ENCODE data around the gene FKBP11. TPM values are rescaled to one million over a fixed set of nuclear protein-coding genes. Genes with fewer than 3 reads are reported as not detected.

Gene FKBP11
- total and polyA plus RNA-seq, 2 experiments from 2014 or later = 29.5 to 94.9 TPM

GRCh38 chr12:48969160-48969771 is 44.0 kb upstream of the FKBP11 start:
- H3K27ac ChIP-seq (ENCODE audit: low read depth) = no peak overlapping the region
- no peaks in the 10 kb centered on the region for H3K9me2 ChIP-seq (ENCODE audit: insufficient read depth)
- H3F3A ChIP-seq (replicated peaks; ENCODE audit: low read depth) = peaks cover 24% of the 10 kb centered on the region
- peak; percentile 12 for ATAC-seq
- H3K36me3 ChIP-seq (ENCODE audit: insufficient read depth) = no peaks in the 10 kb centered on the region
- no peak overlapping the region for H2AFZ ChIP-seq
- peak; percentile 63 for DNase-seq (ENCODE audit: low spot score)
- H3K4me2 ChIP-seq = peak overlapping the region; percentile 88
- peaks cover 88% of the 10 kb centered on the region for H3K27me3 ChIP-seq (ENCODE audit: insufficient read depth)
- H3K27ac Mint-ChIP-seq = no peak overlapping the region
- H3K36me3 Mint-ChIP-seq (ENCODE audit: low read depth) = no peaks in the 10 kb centered on the region; the same call in 1 of the 3 replicates
- peak overlapping the region; percentile 55 for H3K4me3 ChIP-seq
- peaks cover 67% of the 10 kb centered on the region for H3K4me1 Mint-ChIP-seq
- no peaks in the 10 kb centered on the region; the same call in 2 of the 3 replicates for H3K9me3 Mint-ChIP-seq
- H3K27me3 Mint-ChIP-seq (ENCODE audit: insufficient read depth, low read depth, poor library complexity) = peaks cover 80% of the 10 kb centered on the region
- peaks cover 12% of the 10 kb centered on the region; the same call in 1 of the 2 replicates for H4K20me1 ChIP-seq (replicated peaks; ENCODE audit: insufficient read depth)
- TF ChIP-seq EZH2 (IDR thresholded peaks at IDR 0.05; ENCODE audit: low read depth, unreplicated experiment) = peak; percentile 55
- TF ChIP-seq, protein P1, sequence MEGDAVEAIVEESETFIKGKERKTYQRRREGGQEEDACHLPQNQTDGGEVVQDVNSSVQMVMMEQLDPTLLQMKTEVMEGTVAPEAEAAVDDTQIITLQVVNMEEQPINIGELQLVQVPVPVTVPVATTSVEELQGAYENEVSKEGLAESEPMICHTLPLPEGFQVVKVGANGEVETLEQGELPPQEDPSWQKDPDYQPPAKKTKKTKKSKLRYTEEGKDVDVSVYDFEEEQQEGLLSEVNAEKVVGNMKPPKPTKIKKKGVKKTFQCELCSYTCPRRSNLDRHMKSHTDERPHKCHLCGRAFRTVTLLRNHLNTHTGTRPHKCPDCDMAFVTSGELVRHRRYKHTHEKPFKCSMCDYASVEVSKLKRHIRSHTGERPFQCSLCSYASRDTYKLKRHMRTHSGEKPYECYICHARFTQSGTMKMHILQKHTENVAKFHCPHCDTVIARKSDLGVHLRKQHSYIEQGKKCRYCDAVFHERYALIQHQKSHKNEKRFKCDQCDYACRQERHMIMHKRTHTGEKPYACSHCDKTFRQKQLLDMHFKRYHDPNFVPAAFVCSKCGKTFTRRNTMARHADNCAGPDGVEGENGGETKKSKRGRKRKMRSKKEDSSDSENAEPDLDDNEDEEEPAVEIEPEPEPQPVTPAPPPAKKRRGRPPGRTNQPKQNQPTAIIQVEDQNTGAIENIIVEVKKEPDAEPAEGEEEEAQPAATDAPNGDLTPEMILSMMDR (conservative IDR thresholded peaks at IDR 0.05; ENCODE audit: low read depth in 2 of 2) = no peak
- H3K4me1 ChIP-seq (ENCODE audit: insufficient read depth) = peaks cover 59% of the 10 kb centered on the region
- H3K79me2 ChIP-seq (replicated peaks; ENCODE audit: insufficient read depth) = no peaks in the 10 kb centered on the region
- peak overlapping the region; percentile 1 for H3K4me3 Mint-ChIP-seq

DNA sequence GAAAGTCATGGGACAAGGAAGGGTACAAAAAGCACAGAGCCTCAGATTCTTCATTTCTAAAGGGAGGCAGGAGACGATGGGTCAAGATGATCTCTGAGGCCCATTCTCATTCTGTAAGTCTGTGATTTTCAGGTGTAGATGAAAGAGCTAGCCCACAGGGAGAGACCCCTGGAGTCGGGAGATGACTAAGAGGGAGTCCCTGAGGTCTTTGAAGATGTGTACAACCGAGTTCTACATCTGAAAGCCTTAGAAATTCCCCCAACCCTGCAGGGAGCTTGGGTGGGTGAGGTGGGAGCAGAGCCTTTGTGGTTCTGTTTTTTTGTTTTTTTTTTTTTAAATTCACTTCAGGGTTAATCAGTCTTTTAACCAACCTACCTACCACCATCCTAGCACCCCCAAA is 43.2 kb upstream of the FKBP11 start:
- H3K27ac ChIP-seq (ENCODE audit: low read depth) = no peak overlapping the region
- no peak overlapping the region for H2AFZ ChIP-seq
- H3K4me1 Mint-ChIP-seq = peaks cover 67% of the 10 kb centered on the region
- H3F3A ChIP-seq (replicated peaks; ENCODE audit: low read depth) = peaks cover 25% of the 10 kb centered on the region
- no peak overlapping the region for H3K27ac Mint-ChIP-seq
- H3K4me3 ChIP-seq = peak overlapping the region; percentile 55; the same call in 1 of the 2 replicates
- H3K27me3 ChIP-seq (ENCODE audit: insufficient read depth) = peaks cover 80% of the 10 kb centered on the region
- H4K20me1 ChIP-seq (replicated peaks; ENCODE audit: insufficient read depth) = peaks cover 12% of the 10 kb centered on the region; the same call in 1 of the 2 replicates
- TF ChIP-seq, protein P1 (conservative IDR thresholded peaks at IDR 0.05; ENCODE audit: low read depth in 2 of 2) = no peak
- TF ChIP-seq REST (IDR thresholded peaks at IDR 0.05; ENCODE audit: unreplicated experiment) = no peak
- no peak for TF ChIP-seq POLR2AphosphoS5 (IDR thresholded peaks at IDR 0.05; ENCODE audit: low read depth)
- TF ChIP-seq EZH2 (IDR thresholded peaks at IDR 0.05; ENCODE audit: low read depth, unreplicated experiment) = peak; percentile 37
- TF ChIP-seq ZNF114 (CRISPR knock-in tag; IDR thresholded peaks at IDR 0.05) = no peak
- H3K4me3 Mint-ChIP-seq = peak overlapping the region; percentile 11; the same call in 1 of the 3 replicates
- no peaks in the 10 kb centered on the region for H3K79me2 ChIP-seq (replicated peaks; ENCODE audit: insufficient read depth)
- H3K4me2 ChIP-seq = peak overlapping the region; percentile 88
- H3K4me1 ChIP-seq (ENCODE audit: insufficient read depth) = peaks cover 58% of the 10 kb centered on the region
- DNase-seq (ENCODE audit: low spot score) (no peak), ATAC-seq (no peak)
- no peaks in the 10 kb centered on the region for H3K36me3 ChIP-seq (ENCODE audit: insufficient read depth)
- H3K9me3 Mint-ChIP-seq = no peaks in the 10 kb centered on the region
- no peaks in the 10 kb centered on the region; the same call in 1 of the 3 replicates for H3K36me3 Mint-ChIP-seq (ENCODE audit: low read depth)
- H3K27me3 Mint-ChIP-seq (ENCODE audit: insufficient read depth, low read depth, poor library complexity) = peaks cover 72% of the 10 kb centered on the region
- H3K9me2 ChIP-seq (ENCODE audit: insufficient read depth) = no peaks in the 10 kb centered on the region

Measured in GM23338 (cell line).